KBM-7 (cell line): ENCODE measurements around the gene TUBAL3.
A peak's percentile ranks its signal among the peaks of the same experiment; 100 is the strongest.

Experiments
- DNase-seq: peaks from one replicate; pipeline ENCODE4 v3.0.0-alpha.2; 2015
- in situ Hi-C: fragments of 300-500 bp; cut with MboI; formaldehyde crosslinking; loops from 2 replicates; pipeline ENCODE4 v1.14.3; 2020; ENCODE audit warnings: low sequenced_read_pairs, low pct_unique_long_range_greater_than_20kb, mixed read lengths

Gene TUBAL3

DNA sequence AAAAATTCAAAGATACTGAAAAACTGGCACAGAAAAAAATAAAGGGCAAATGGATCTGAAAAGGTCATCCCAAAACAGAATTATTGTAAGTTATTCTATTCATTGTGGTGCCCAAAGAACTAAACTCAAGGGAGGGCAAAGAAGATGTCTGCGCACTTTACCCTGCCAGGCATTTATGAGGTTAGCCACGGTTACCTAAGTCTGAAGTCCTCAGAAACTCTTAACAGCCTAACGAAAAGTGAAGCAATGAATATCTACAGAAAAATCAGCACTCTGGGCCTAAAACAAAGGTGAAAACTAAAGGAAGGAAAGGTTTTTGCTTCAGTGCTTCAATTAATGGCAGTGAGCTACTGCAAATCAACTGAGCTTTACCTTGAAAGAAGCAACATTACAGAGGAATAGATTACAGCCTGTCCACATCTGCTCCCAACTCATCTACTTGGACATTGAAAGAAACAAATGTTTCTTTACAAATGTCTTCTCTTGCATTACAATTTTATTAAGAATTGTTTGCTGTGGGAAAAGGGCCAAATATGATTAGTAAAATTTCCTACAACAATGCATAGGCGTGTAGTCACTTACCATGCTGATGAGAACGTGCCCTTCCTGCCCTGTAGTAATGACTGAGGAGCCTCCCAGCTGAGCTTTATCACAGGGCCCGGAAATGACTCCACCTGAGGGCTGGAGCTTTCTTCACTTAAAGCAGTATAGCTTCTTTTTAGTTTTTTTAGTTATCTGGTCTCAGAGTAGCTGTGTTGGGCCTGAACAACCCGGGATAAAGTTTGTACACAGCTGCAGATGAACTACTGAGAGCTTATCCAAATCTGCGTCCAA, at the start of gene TUBAL3:
TUBAL3 (minus strand) TSS at position 621 of the 834 bp plus-strand sequence; CDS start at position 585, 36 bp downstream.
- in situ Hi-C loops: no loop called here
- DNase-seq: no peak

DNA sequence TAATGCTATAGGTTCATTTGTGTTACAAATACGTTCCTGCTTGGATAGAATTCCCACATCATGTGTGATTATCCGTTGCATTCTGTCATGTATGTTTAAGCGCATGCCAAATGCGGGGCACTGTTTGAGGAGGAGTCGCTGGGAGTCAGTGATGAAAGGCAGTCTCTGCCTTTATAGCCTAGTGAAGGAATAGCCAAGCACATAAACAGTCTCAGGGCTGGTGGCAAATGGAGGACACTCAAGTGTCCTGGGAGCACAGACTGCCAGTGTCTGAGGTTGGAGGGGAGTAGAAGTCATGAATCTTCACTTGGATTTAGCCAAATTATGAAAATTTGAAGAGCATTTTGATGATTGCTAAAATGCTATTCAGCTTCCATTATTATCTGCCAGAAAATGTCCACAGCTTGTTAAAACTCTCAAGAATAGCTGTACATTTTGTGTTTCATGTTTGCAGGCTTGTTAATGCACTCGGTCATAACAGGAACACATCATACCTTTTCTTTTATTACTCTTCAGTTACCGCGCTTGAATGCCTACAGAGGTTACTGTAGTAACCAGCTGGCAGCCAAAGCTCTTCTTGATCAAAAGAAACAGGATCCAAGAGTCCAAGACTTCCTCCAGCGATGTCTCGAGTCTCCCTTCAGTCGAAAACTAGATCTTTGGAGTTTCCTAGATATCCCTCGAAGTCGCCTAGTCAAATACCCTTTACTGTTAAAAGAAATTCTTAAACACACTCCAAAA, 49.3 kb upstream of the TUBAL3 start:
- DNase-seq: no peak
- in situ Hi-C loops: no loop called here

DNA sequence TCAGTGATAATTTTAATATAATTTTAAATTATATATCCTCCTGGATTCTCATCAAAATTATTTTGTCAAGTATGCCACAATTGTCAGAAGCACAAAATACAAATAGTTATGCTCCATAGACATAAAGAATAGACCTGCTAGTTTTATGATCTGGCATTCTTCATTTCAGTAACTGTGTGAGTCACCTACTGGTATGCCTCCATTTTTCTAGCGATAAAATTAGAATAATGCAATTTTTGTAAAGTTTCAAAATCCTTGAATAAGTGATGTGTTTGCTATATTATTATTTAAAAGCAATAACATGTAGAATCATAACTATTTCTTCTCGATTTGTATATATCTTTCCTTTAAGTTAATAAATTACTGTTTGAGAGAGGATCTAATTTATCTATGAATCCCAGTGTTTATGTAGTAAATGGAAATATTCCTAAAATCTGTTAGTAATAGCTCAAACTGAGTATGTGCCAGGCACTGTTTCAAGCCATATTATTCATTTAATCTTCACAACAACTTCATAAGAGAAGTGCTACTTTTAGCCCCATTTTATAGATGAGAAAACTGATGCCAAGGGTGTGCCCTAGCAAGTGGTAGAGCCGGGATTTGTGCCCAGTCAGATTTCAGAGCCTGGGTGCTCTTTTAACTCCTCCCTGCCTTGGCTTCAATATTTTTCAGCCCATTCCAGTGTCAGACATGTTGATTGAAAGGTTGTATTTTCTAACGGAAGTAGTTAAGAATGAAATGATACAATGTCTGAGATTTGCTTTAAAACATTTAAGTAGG, 46.2 kb upstream of the TUBAL3 start:
- in situ Hi-C loops: no loop called here
- no peak for DNase-seq

DNA sequence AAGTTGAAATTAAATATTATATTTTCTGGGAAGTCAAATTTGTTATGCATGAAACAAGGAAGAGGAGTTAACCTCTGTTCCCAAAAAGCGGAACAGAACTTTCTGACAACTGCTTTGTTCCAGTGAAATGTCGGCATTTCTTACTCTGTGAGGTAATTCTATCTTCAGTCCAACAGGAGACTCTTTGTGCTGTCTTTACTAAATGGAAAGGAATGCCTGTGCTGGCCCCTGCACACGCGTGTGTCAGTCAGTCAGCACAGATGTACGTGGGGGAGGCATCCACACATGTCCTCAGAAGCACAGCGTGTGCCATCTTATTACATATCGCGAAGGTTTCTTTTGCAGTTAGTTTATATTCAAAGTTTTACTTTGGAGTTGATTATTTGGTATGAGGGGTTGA, 45.2 kb upstream of the TUBAL3 start:
- in situ Hi-C loops: no loop called here
- peak; percentile 87 for DNase-seq

DNA sequence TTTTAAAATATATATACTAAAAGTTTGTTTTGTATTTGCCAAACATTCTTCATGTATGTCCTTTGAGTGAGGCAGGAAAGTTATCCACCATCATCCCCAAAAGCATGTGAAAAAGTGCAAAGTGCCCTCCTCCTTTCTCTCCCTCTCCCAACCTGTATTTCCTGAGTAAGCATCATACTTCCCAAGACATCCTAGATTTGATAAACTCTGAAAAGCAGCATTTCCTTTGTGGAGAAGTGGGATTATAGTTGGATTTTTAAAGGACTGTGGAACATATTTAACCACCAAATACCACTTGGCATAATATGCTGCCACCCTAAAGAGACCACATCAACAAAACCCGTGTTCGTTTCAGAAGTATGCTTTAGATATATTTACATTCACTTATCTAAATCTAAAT, 44.6 kb upstream of the TUBAL3 start:
- in situ Hi-C loops: no loop called here
- no peak for DNase-seq

DNA sequence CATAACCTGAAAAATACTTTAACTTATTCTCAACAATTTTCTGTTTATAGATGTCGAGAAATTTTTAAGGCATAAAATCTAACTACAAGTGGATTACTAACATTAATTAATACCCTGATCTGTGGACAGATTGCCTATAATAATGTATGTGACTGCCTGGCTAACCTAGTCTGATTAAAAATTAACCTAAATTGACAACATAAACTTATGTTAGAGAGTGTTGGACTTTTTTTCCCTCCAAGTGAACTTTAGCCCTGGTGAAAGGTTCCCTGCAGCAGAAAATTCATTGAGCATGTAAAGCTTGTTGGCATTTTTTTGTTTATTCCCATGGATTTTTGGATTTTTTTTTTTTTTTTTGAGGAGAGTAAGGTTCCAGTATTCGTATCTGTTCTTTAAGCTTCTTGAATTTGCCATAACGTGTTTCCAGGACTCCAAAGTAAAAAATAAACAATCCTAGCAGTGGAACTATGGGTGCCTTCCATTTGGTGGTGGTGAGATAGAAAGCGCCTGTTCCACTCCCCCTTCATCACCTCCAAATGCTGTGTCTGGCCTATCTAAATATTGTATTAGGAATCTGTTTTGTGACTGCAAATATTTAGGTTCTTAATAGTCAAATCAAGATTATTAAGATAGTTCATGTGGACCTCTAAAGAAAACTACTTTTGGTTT, 43.8 kb upstream of the TUBAL3 start:
- in situ Hi-C loops: no loop called here
- DNase-seq: no peak

DNA sequence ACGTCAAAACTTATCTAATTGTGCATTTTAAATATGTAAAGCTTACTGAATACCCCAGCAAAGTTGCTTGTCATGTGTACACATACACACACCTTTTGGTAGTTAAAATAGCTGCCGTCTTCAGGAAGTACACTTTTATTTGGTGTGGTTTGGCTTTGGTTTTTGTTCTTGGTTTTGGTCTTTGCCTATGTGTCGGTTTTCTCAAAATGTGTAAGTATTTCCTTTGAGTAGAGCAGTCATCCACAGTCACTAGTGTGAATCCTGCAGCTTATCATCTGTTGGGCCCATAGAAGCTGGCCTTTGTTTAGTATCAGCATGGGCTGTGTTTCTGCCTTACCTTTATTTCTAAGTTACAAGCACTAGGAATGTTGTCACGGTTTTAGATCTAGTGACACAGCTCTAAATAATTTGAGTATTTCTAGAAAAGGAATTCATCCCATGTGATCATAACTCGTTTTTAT, 43.0 kb upstream of the TUBAL3 start:
- in situ Hi-C loops: no loop called here

DNA sequence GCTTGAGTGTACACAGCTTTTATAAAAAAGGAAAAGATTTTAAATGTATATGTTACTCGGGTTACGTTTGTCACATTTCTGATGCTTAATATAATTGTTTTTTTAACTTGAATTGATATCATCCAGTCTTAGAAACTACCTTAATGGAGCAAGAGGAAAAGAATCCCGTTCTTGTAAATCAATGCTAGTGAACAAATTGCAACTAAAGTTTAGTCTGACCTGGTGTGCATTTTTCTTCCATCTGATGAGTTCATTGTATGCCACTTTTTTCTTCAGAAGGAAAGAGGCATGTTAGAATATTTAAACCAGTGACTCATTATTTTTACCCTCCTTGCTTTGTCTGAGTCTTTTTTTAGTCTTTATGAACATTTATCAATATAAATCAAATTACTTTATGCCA, 42.4 kb upstream of the TUBAL3 start:
- peak; percentile 33 for DNase-seq

More for the DNA sequence above, 43.0 kb upstream of the TUBAL3 start:
- DNase-seq: peak; percentile 57

DNA sequence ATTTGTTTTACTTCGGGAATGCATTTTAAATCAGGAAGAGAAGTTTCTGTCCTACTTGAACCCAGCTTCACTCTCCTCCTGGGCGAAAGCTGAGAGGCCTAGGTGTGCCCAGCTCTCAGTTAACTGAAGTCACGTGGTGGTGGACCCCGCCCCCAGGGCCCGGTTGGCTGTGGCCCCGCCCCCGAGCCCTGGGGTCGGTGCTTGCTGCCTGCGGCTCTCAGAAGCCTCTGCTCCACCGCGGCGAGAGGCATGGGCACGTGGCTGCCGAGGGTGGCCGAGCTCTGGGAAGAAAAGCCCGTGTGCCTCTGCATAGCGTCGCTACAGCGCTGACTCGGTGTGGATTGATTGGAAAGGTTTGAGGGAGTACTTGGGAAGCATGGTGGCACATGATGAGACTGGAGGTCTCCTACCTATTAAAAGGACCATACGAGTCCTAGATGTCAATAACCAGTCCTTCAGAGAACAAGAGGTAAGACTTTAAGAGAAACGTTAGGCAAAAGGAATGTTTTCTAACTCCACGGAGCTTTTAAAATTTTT, 41.8 kb upstream of the TUBAL3 start:
- in situ Hi-C loops: no loop called here
- DNase-seq: peak; percentile 92

More for the DNA sequence above, 42.4 kb upstream of the TUBAL3 start:
- in situ Hi-C loops: no loop called here

DNA sequence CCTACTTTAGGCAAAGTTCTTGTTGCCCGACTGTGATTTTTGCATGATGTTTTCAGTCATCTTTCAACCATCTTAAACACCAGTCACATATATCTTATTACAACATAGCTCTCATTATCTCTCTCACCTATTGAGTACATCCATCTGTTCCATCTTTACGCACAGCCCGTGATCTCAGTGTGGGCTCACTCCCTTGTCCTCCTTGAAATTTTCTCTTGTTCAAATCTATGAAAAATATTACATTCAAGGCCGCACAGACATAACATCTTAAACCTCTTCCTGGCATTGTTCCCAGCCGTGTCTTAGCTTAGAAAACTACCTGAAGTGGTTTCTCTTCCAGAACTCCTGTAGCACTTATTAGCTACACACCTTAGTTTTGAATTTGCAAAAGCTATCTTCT, 40.4 kb upstream of the TUBAL3 start:
- in situ Hi-C loops: no loop called here

DNA sequence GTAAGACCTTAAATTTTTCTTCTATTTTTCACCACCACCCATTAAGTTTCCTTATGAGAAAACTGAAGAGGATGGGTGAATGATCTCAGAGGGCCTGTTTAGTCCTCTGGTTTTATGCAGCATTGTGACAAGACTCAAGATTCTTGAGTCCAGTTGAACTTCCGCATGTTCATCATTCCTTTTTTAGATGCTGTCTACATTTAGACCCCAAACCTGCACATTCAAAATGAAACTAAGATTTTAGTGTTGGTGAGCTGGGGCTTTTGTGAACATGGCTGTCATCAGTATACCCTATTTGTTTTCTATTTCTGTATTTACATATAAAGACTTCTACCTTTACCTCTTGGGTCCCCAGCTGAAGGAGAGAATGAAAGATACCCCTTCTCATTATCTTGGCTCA, 38.8 kb upstream of the TUBAL3 start:
- in situ Hi-C loops: no loop called here
- no peak for DNase-seq

More for the DNA sequence above, 40.4 kb upstream of the TUBAL3 start:
- DNase-seq: no peak

DNA sequence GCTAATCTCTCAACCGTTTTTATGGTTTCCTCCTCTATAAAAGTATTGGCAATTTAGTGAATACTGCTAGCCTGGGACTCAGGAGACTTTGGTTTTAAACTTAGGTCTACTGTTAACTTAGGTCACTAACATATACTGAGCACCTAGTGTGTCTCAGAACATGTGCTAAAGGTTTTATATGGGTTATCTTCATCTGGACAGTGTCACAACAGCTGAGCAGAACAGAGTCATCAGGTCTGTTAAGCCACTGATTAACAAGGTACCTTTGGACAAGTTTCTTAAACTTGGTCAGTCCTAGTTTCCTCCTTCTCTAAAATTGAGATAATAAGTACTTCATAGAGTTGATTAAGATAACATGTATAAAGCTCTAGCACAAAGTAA, 38.4 kb upstream of the TUBAL3 start:
- in situ Hi-C loops: no loop called here
- no peak for DNase-seq

DNA sequence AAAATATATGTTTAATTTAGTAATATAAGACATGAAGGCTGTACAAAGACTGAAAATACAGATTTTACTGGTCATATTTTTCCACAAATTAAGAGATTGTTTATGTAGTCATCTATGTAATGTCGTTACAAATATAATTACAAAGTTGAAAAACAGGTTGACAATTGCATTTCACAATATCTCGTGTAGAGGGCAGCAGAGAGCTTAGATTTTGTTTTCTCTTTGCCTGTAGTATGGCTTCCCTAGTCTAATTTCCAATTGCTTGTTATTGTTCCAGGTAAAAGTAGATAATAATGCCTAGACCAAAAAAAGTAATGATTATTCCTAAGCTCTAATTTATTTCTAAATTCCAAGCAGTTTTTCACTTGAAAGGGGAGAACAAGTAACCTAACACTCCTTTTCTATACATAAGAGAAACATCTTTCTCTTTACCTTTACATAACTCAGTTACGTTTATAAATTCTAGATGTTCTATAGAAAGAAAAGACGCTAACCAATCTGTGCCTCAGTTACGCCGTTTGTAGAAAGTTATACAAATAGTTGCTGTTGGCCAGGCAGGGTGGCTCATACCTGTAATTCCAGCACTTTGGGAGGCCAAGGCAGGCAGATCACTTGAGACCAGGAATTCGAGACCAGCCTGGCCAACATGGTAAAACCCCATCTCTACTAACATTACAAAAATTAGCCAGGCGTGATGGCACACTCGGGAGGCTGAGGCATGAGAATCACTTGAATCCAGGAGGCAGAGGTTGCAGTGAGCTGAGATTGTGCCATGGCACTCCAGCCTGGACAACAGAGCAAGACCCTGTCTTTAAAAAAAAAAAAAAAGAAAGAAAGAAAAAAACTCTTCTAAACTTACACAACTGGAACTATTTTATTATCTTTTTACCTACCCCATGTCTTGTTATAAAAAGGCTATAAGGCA, 37.7 kb upstream of the TUBAL3 start:
- in situ Hi-C loops: no loop called here
- peak; percentile 80 for DNase-seq

DNA sequence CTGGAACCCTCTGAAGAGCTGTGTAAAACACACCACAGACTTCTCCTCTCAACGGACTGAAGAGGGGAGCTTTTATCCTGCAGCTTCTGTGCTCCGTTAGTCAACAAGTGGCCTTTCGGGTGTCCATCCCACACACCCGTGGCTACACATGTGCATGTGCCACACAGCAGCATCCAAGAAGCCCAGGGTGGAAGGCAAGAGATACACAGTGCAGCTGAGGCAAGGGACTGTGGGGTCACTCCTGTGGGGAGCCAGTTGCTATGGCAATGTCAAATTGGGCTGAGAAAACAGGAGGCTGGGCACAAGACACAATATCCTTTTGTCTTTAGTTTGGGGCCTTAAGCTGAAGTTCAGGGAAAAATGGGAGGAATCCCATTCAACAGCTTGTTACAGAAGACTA, 36.5 kb upstream of the TUBAL3 start:
- no peak for DNase-seq
- in situ Hi-C loops: no loop called here

DNA sequence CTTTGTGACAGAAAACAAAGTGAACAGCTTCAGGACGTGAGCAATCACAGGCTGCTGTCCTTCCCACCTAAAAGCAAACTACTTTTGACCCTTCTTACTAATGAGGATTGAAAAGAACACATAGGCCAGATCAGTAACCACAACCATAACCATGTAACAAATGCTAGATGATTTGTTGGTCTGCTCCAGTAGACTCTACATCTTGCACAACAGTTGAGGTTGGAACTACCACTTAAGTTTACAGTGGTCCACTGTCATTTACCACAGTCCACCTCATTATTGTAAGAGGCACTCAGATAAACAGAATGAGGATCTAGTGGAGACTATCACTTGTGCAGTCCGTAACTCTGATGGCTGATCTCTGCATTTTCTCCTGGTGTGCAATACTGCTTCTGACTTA, 35.6 kb upstream of the TUBAL3 start:
- in situ Hi-C loops: no loop called here
- DNase-seq: no peak

DNA sequence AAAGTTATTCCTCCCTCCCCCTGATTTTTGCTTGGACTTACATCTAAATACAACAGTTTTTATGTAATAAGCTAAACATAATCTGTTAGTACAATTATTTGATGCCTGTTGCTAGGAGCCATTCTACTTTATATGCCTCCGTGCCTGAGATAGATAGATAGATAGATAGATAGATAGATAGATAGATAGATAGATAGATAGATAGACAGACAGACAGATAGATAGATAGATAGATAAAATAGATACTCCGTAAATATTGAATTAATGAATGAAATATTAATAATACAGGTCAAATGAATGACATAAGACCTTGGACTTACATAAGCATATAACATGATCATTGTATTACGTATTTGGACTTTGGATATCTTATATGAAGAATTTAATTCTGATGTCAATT, 30.7 kb upstream of the TUBAL3 start:
- in situ Hi-C loops: no loop called here

DNA sequence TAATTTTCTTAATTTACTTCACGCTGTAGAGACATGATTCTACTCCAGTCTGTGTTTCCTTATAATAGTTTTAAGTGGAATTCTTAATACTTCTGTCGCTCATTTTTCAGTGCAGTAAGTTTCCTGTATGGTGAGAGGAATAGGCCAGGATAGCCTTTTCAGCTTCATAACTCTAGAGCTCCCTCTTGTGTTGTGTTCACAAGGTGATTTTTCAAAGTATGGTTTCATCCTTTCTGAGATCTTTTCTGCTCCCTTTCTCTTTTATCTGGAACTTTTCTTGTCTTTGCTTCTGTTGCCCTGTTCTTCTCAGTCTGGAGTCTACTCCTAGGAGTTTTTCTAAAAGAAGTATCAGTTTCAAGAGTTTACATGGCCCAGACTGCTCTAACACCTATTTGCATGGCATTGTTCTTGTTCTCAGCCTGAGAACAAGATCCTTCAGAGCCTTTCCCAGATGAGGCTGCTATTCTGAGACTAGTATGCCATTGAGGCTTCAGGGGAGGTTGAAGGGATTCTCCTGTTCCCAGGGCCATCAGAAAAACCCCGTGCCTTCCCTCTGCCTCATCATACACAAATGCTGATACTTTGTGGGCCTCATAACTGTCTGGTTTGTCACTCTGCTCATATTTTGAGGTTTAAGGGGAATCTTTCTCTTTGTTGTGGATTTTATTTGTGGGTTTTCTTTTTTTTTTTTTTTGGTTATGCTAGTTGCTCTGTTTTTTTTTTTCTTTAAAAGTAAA, 29.6 kb upstream of the TUBAL3 start:
- peak; percentile 62 for DNase-seq
- in situ Hi-C loops: no loop called here

More for the DNA sequence above, 30.7 kb upstream of the TUBAL3 start:
- DNase-seq: no peak
